ENCODE data around the gene EPB41L3. TPM values are rescaled to one million over a fixed set of nuclear protein-coding genes. Genes with fewer than 3 reads are reported as not detected.

The EPB41L3 gene
- total and polyA plus RNA-seq, 10 of the 15 experiments (the other 5 are each of a cell fraction or from before 2014, with no cell fraction given) = 0.11 to 0.69 (median 0.23) TPM; not detected in 6

GRCh38 chr18:5397102-5397501, 146.7 kb downstream of the EPB41L3 start:
- ChIA-PET POLR2A (no interaction called here), CTCF (no interaction called here), SMC1A (ENCODE audit: uncharacterized antibody, unreplicated experiment) (interaction anchor here (0.6 kb wide), 1 partner anchor 66 kb away, joined by 3 read pairs; no protein-coding TSS in a partner anchor), RAD21 (ENCODE audit: unreplicated experiment) (no interaction called here)
- H2AFZ ChIP-seq (ENCODE audit: control insufficient read depth, low read depth, low read length) = no peak overlapping the region
- ATAC-seq (no peak), FAIRE-seq (no peak), DNase-seq (ENCODE audit: low read depth, low spot score) (no peak)
- no peak overlapping the region for H3K4me2 ChIP-seq (ENCODE audit: control insufficient read depth, insufficient read depth)
- WGBS (ENCODE audit: insufficient coverage, insufficient replicate concordance, low lambda C conversion rate, missing lambda C conversion rate) = 62% methylated on average over 17 of the region's 18 CpGs
- no peaks in the 10 kb centered on the region for H4K20me1 ChIP-seq (ENCODE audit: control insufficient read depth, insufficient read depth)
- no peaks in the 10 kb centered on the region; a peak in 1 of 4 replicates for H3K27me3 ChIP-seq (replicated peaks in 1 of 2; ENCODE audit: control insufficient read depth in 2 of 2, insufficient read depth in 2 of 2, low read length in 1 of 2)
- BruUV-seq (replicated peaks) = no TSS peak
- intact Hi-C loops (cut with micrococcal nuclease; ENCODE audit: unreplicated experiment) = no loop called here
- H3K9ac ChIP-seq (ENCODE audit: control insufficient read depth, insufficient read depth, low read length) = no peak overlapping the region
- H3K36me3 ChIP-seq (ENCODE audit: control insufficient read depth in 2 of 2, insufficient read depth in 2 of 2, low read length in 1 of 2) = no peaks in the 10 kb centered on the region
- no peaks in the 10 kb centered on the region for H3K79me2 ChIP-seq (ENCODE audit: control insufficient read depth, insufficient read depth, low read length)
- H3K27ac ChIP-seq (ENCODE audit: control insufficient read depth, insufficient read depth) = no peak overlapping the region
- H3K4me3 ChIP-seq = no peak overlapping the region
- in situ Hi-C loops (cut with MboI) = no loop called here
- H3K4me1 ChIP-seq (ENCODE audit: control insufficient read depth, insufficient read depth, low read length) = no peaks in the 10 kb centered on the region
- no peaks in the 10 kb centered on the region for H3K9me3 ChIP-seq (replicated peaks; ENCODE audit: control insufficient read depth, insufficient read depth, low read length)
- TF ChIP-seq JUND (IDR thresholded peaks at IDR 0.05; ENCODE audit: low read depth, low read length) (no peak), NKRF (conservative IDR thresholded peaks at IDR 0.05) (no peak), ZNF274 (IDR thresholded peaks at IDR 0.05; ENCODE audit: insufficient read depth, insufficient read length) (no peak), FOXK2 (IDR thresholded peaks at IDR 0.05) (no peak), REST (IDR thresholded peaks at IDR 0.05; ENCODE audit: low read depth, low read length) (no peak), CHD2 (IDR thresholded peaks at IDR 0.05; ENCODE audit: borderline replicate concordance, low read depth, low read length) (no peak), E2F8 (IDR thresholded peaks at IDR 0.05; ENCODE audit: low read depth, partially characterized antibody) (no peak), USF2 (IDR thresholded peaks at IDR 0.05; ENCODE audit: borderline replicate concordance, low read depth, low read length) (no peak), EP300 (IDR thresholded peaks at IDR 0.05; ENCODE audit: borderline replicate concordance in 1 of 2, control insufficient read depth in 1 of 2, low read depth in 2 of 2, low read length in 2 of 2) (no peak), BCL3 (IDR thresholded peaks at IDR 0.05; ENCODE audit: borderline replicate concordance, insufficient read depth, low read depth, low read length, poor library complexity, severe bottlenecking) (no peak), NFXL1 (IDR thresholded peaks at IDR 0.05; ENCODE audit: borderline replicate concordance) (no peak)

Data from GM12878 (cell line).